ENCODE results near the gene DNAH10. TPM values are rescaled to one million over a fixed set of nuclear protein-coding genes. Genes with fewer than 3 reads are reported as not detected.
A peak's percentile ranks its signal among the peaks of the same experiment; 100 is the strongest.

The DNAH10 gene
- total and polyA plus RNA-seq, 2 experiments from 2014 or later: 0.22 to 0.60 TPM

DNA sequence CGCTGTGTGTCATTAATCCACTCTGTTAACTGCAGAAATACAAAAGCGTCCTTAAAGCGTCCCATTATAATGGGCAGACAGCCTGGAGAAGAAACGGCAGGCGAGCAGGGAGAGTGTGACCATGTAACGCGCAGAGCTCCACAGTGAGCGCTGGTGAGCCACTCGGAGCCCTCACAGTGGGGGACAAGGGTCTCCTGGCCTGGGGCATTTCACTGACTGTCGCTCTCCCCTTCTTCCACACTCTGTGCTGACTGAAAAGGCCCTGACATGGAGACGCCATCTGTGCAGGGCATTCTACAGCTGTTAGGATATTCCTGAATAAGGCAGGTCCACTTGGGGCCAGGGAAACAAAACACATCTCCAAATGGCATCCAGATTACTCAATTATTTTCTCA, 186.3 kb downstream of the DNAH10 start:
- no peak for TF ChIP-seq EZH2 (IDR thresholded peaks at IDR 0.05; ENCODE audit: borderline replicate concordance)
- TF ChIP-seq CTCF (IDR thresholded peaks at IDR 0.05; ENCODE audit: poor library complexity): no peak
- no peak for TF ChIP-seq EZH2phosphoT487 (IDR thresholded peaks at IDR 0.05; ENCODE audit: low read depth, severe bottlenecking, unreplicated experiment)
- Histone ChIP-seq H4K20me1 (ENCODE audit: insufficient read depth, poor library complexity, severe bottlenecking) (no peaks in the 10 kb centered on the region), H3K79me2 (peaks cover 23% of the 10 kb centered on the region), H2AFZ (no peak overlapping the region), H3K9me2 (replicated peaks; ENCODE audit: insufficient read depth) (no peaks in the 10 kb centered on the region), H3K4me1 (ENCODE audit: insufficient read depth) (no peaks in the 10 kb centered on the region), H3K4me3 (no peak overlapping the region), H3K9me3 (ENCODE audit: low read depth) (no peaks in the 10 kb centered on the region), H3K4me2 (no peak overlapping the region), H3K27ac (no peak overlapping the region), H3K36me3 (replicated peaks; ENCODE audit: insufficient read depth, low read depth) (no peaks in the 10 kb centered on the region), H3K27me3 (no peaks in the 10 kb centered on the region)
- no peak for DNase-seq (ENCODE audit: low spot score)
- 90% methylated on average over 11 of the region's 11 CpGs for WGBS (ENCODE audit: low lambda C conversion rate, missing lambda C conversion rate)

- H3K4me3 ChIP-seq: no peak overlapping the region
- H3K79me2 ChIP-seq: peaks cover 27% of the 10 kb centered on the region
- no peak overlapping the region for H2AFZ ChIP-seq
- H3K9me3 ChIP-seq (ENCODE audit: low read depth): no peaks in the 10 kb centered on the region
- H3K4me1 ChIP-seq (ENCODE audit: insufficient read depth): no peaks in the 10 kb centered on the region
- no peaks in the 10 kb centered on the region for H3K27me3 ChIP-seq
- 79% methylated on average over 19 of the region's 19 CpGs for WGBS (ENCODE audit: low lambda C conversion rate, missing lambda C conversion rate)
- H3K36me3 ChIP-seq (replicated peaks; ENCODE audit: insufficient read depth, low read depth): no peaks in the 10 kb centered on the region
- no peaks in the 10 kb centered on the region for H3K9me2 ChIP-seq (replicated peaks; ENCODE audit: insufficient read depth)
- no peaks in the 10 kb centered on the region for H4K20me1 ChIP-seq (ENCODE audit: insufficient read depth, poor library complexity, severe bottlenecking)
- H3K4me2 ChIP-seq: no peak overlapping the region
- H3K27ac ChIP-seq: peak overlapping the region; percentile 31
- TF ChIP-seq CTCF (IDR thresholded peaks at IDR 0.05; ENCODE audit: poor library complexity): no peak
- TF ChIP-seq EZH2 (IDR thresholded peaks at IDR 0.05; ENCODE audit: borderline replicate concordance): no peak
- peak; percentile 37 for DNase-seq (ENCODE audit: low spot score)
These were observed 187.0 kb downstream of the DNAH10 start for GRCh38 chr12:123948796-123949769.

- Histone ChIP-seq H3K4me3 (no peak overlapping the region), H3K27ac (peak overlapping the region; percentile 31), H3K27me3 (no peaks in the 10 kb centered on the region), H3K4me2 (no peak overlapping the region), H3K79me2 (peaks cover 29% of the 10 kb centered on the region), H4K20me1 (ENCODE audit: insufficient read depth, poor library complexity, severe bottlenecking) (no peaks in the 10 kb centered on the region), H3K9me2 (replicated peaks; ENCODE audit: insufficient read depth) (no peaks in the 10 kb centered on the region), H3K36me3 (replicated peaks; ENCODE audit: insufficient read depth, low read depth) (no peaks in the 10 kb centered on the region), H3K4me1 (ENCODE audit: insufficient read depth) (no peaks in the 10 kb centered on the region), H3K9me3 (ENCODE audit: low read depth) (no peaks in the 10 kb centered on the region), H2AFZ (no peak overlapping the region)
- 91% methylated on average over 15 of the region's 15 CpGs for WGBS (ENCODE audit: low lambda C conversion rate, missing lambda C conversion rate)
- TF ChIP-seq CTCF (IDR thresholded peaks at IDR 0.05; ENCODE audit: poor library complexity): no peak
- no peak for TF ChIP-seq EZH2 (IDR thresholded peaks at IDR 0.05; ENCODE audit: borderline replicate concordance)
- no peak for TF ChIP-seq EZH2phosphoT487 (IDR thresholded peaks at IDR 0.05; ENCODE audit: low read depth, severe bottlenecking, unreplicated experiment)
- DNase-seq (ENCODE audit: low spot score): no peak
These were observed 187.7 kb downstream of the DNAH10 start for GRCh38 chr12:123949770-123950165.
